K562 (cell line): ENCODE data around the gene LGR6. TPM values are rescaled to one million over a fixed set of nuclear protein-coding genes. Genes with fewer than 3 reads are reported as not detected.
A peak's percentile ranks its signal among the peaks of the same experiment; 100 is the strongest.

Experiments
- ARNT ChIP-seq, 2 experiments: fragments of 450-650 bp; IDR thresholded peaks; 2 replicates each; pipeline ENCODE4 v1.6.1; 2016; ENCODE audit warnings: mild to moderate bottlenecking in 1 of 2
- C11orf30 ChIP-seq: fragments of 450-650 bp; IDR thresholded peaks from 2 replicates; pipeline ENCODE4 v1.6.1; 2016; ENCODE audit warnings: low read depth, mild to moderate bottlenecking
- HLTF ChIP-seq: fragments of 450-650 bp; IDR thresholded peaks from 2 replicates; pipeline ENCODE4 v1.6.1; 2016
- HMGN3 ChIP-seq: IDR thresholded peaks from 2 replicates; pipeline ENCODE4 v1.6.1; 2011; ENCODE audit warnings: borderline replicate concordance, low read depth, mild to moderate bottlenecking, mixed read lengths, low read length; ENCODE audit not compliant: insufficient read length; ENCODE audit errors: extremely low read depth
- LARP7 ChIP-seq: fragments of 450-650 bp; IDR thresholded peaks from 2 replicates; pipeline ENCODE4 v1.6.1; 2016
- MCM5 ChIP-seq: fragments of 450-650 bp; IDR thresholded peaks from 2 replicates; pipeline ENCODE4 v1.6.1; 2016; ENCODE audit warnings: low read depth
- ZNF431 ChIP-seq: sonication (generic); formaldehyde crosslinking; IDR thresholded peaks from 2 replicates; pipeline ENCODE4 v1.8.0; 2022; ENCODE audit warnings: mild to moderate bottlenecking, missing genetic modification reagents
- polyA plus RNA-seq, 8 experiments: library from polyadenylated mRNA; depleted of rRNA in 4 of 8; stranded (reverse) in 5 of 8; unstranded in 3 of 8; fragments of >200 nt; fragmentation: Nextera tagmentation in 2 of 8; fragmentation: Illumina TruSeq in 1 of 8; extraction: Ambion mirVana in 2 of 8; extraction: Trizol in 1 of 8; gene quantifications; 2 replicates each; pipeline versions ENCODE4 v1.2.1 to v1.2.3, GENCODE V29; 2011 to 2014; ENCODE audit warnings: inconsistent platforms in 1 of 8, missing spikeins in 1 of 8
- total RNA-seq, 7 experiments: library from RNA; depleted of rRNA in 6 of 7; stranded (reverse); fragments of >200 nt in 6 of 7; fragmentation: Illumina TruSeq in 2 of 7; extraction: Trizol in 2 of 7; gene quantifications; 2 replicates each; pipeline versions ENCODE4 v1.2.1 to v1.2.3, GENCODE V29; 2011 to 2021; ENCODE audit warnings: low replicate concordance in 1 of 7
- TF ChIP-seq, protein P1 (sequence below): fragments of 200-800 bp; sonication (Bioruptor generic); IDR thresholded peaks from 2 replicates; pipeline ENCODE4 v1.6.1; 2016; ENCODE audit warnings: missing genetic modification characterization, missing compliant biosample characterization
- TF ChIP-seq, protein P2 (sequence below): fragments of 450-650 bp; formaldehyde crosslinking; IDR thresholded peaks from 2 replicates; pipeline ENCODE4 v1.4.0; 2020; ENCODE audit warnings: mild to moderate bottlenecking, moderate library complexity
- TF ChIP-seq, protein P3 (sequence below), 2 experiments: fragments of 450-650 bp; IDR thresholded peaks; 2 replicates each; pipeline ENCODE4 v1.6.1; 2016; ENCODE audit warnings: mild to moderate bottlenecking in 2 of 2, borderline replicate concordance in 1 of 2, low read depth in 1 of 2, moderate library complexity in 1 of 2
- TF ChIP-seq, protein P4 (sequence below): fragments of 250-450 bp; sonication (Bioruptor Pico); IDR thresholded peaks from 2 replicates; pipeline ENCODE4 v1.8.0; 2021; ENCODE audit warnings: moderate library complexity, mild to moderate bottlenecking, inconsistent platforms

The LGR6 gene
- total and polyA plus RNA-seq, 9 of the 15 experiments (the other 6 are each of a cell fraction or from before 2014, with no cell fraction given), result 0.01 to 0.54 (median 0.17) TPM; not detected in 1

DNA sequence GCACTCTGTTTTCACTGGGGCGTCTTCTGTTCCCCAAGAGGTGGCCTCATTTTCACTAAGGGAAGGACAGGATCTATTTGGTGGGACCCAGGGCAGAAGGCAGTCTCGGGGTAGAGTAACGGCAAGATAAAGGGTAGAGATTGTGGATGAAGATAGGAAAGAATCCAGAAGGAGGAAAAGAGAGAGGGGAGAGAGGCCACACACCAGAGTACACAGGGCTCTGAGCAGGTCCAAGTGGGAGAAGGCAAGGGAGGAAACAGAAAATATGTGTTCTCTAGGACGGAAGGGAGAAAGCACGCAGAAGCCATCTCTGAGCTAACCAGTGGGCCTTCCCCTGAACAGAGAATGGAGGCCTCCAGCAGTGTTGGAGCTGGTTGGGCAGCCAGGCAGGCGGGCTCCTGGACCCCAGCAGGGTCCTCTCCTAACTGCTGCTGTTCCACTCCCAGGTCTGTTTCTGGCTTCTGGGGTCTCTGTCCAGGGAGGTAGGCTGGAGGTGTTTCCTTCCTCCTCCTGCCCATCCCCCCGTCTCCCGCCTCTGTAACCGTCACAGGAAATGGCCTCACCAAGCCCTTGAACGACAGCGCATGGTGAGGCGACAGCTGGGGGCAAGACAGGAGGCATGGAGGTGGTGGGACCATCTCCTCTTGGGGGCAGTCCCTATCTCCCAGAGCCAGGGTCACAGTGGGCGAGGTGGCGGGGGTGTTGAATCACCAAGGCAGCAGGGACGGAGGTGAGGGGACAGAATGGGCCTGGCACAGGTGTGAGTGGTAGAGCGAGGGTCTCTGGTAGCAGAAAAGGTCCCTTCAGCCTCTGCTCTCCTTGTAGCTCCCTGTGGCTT is 33.8 kb upstream of the LGR6 start (continued):
- TF ChIP-seq, protein P1, sequence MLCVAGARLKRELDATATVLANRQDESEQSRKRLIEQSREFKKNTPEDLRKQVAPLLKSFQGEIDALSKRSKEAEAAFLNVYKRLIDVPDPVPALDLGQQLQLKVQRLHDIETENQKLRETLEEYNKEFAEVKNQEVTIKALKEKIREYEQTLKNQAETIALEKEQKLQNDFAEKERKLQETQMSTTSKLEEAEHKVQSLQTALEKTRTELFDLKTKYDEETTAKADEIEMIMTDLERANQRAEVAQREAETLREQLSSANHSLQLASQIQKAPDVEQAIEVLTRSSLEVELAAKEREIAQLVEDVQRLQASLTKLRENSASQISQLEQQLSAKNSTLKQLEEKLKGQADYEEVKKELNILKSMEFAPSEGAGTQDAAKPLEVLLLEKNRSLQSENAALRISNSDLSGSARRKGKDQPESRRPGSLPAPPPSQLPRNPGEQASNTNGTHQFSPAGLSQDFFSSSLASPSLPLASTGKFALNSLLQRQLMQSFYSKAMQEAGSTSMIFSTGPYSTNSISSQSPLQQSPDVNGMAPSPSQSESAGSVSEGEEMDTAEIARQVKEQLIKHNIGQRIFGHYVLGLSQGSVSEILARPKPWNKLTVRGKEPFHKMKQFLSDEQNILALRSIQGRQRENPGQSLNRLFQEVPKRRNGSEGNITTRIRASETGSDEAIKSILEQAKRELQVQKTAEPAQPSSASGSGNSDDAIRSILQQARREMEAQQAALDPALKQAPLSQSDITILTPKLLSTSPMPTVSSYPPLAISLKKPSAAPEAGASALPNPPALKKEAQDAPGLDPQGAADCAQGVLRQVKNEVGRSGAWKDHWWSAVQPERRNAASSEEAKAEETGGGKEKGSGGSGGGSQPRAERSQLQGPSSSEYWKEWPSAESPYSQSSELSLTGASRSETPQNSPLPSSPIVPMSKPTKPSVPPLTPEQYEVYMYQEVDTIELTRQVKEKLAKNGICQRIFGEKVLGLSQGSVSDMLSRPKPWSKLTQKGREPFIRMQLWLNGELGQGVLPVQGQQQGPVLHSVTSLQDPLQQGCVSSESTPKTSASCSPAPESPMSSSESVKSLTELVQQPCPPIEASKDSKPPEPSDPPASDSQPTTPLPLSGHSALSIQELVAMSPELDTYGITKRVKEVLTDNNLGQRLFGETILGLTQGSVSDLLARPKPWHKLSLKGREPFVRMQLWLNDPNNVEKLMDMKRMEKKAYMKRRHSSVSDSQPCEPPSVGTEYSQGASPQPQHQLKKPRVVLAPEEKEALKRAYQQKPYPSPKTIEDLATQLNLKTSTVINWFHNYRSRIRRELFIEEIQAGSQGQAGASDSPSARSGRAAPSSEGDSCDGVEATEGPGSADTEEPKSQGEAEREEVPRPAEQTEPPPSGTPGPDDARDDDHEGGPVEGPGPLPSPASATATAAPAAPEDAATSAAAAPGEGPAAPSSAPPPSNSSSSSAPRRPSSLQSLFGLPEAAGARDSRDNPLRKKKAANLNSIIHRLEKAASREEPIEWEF (CRISPR knock-in tag), result no peak
- TF ChIP-seq MCM5, result no peak
- TF ChIP-seq LARP7, result peak; percentile 94; the same call in 1 of the 2 replicates
- no peak for TF ChIP-seq C11orf30
- TF ChIP-seq HMGN3, result no peak
- TF ChIP-seq, protein P2, sequence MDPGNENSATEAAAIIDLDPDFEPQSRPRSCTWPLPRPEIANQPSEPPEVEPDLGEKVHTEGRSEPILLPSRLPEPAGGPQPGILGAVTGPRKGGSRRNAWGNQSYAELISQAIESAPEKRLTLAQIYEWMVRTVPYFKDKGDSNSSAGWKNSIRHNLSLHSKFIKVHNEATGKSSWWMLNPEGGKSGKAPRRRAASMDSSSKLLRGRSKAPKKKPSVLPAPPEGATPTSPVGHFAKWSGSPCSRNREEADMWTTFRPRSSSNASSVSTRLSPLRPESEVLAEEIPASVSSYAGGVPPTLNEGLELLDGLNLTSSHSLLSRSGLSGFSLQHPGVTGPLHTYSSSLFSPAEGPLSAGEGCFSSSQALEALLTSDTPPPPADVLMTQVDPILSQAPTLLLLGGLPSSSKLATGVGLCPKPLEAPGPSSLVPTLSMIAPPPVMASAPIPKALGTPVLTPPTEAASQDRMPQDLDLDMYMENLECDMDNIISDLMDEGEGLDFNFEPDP (CRISPR knock-in tag), result no peak
- TF ChIP-seq, protein P3, sequence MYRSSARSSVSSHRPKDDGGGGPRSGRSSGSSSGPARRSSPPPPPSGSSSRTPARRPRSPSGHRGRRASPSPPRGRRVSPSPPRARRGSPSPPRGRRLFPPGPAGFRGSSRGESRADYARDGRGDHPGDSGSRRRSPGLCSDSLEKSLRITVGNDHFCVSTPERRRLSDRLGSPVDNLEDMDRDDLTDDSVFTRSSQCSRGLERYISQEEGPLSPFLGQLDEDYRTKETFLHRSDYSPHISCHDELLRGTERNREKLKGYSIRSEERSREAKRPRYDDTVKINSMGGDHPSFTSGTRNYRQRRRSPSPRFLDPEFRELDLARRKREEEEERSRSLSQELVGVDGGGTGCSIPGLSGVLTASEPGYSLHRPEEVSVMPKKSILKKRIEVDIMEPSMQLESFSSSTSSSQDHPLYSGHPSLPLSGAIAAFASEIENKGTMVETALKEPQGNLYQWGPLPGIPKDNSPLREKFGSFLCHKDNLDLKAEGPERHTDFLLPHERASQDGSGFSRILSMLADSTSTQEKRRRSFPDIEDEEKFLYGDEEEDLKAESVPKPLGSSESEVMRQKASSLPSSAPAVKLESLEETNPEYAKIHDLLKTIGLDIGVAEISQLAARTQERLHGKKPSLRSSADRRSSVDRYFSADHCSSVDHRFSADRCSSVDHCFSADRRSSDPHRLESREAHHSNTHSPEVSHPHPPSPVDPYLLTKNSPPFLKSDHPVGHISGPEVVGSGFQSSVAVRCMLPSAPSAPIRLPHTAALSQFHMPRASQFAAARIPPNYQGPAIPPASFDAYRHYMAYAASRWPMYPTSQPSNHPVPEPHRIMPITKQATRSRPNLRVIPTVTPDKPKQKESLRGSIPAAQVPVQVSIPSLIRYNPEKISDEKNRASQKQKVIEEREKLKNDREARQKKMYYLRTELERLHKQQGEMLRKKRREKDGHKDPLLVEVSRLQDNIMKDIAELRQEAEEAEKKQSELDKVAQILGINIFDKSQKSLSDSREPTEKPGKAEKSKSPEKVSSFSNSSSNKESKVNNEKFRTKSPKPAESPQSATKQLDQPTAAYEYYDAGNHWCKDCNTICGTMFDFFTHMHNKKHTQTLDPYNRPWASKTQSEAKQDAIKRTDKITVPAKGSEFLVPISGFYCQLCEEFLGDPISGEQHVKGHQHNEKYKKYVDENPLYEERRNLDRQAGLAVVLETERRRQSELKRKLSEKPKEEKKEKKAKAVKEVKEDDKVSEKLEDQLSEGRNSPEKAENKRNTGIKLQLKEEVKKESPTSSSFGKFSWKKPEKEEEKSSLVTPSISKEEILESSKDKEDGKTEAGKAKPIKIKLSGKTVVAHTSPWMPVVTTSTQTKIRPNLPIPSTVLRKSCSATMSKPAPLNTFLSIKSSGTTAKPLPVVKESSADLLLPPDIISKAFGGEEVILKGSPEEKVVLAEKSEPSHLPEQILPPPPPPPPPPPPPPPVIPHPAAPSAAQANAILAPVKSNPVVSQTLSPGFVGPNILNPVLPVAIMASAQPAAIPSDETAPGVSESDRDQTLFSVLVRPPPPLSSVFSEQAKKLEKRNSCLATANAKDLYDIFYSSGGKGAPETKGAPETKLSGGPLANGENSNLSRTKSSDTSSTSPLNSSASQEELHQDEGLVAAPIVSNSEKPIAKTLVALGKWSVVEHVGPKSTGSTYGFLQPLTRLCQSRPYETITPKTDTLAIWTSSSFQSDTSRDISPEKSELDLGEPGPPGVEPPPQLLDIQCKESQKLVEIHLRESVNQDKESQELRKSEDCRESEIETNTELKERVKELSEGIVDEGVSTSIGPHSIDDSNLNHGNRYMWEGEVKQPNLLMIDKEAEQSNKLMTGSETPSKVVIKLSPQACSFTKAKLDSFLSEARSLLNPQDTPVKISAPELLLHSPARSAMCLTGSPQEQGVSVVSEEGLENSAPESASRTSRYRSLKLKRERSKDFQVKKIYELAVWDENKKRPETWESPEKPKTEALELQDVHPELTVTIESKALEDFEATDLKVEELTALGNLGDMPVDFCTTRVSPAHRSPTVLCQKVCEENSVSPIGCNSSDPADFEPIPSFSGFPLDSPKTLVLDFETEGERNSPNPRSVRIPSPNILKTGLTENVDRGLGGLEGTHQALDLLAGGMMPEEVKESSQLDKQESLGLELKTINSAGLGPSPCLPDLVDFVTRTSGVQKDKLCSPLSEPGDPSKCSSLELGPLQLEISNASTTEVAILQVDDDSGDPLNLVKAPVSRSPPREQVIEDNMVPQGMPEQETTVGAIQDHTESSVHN (IDR thresholded peaks at IDR 0.05; ENCODE audit: borderline replicate concordance in 1 of 2, low read depth in 1 of 2), result no peak
- peak in 1 of 2 experiments; percentile 58; a peak in 3 of 4 replicates for TF ChIP-seq ARNT (IDR thresholded peaks at IDR 0.05)
- TF ChIP-seq, protein P4, sequence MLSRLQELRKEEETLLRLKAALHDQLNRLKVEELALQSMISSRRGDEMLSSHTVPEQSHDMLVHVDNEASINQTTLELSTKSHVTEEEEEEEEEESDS, result no peak
- TF ChIP-seq HLTF, result no peak; the same call in 1 of the 2 replicates
- peak; percentile 67; the same call in 1 of the 2 replicates for TF ChIP-seq ZNF431 (CRISPR knock-in tag)
